H9 (cell line): ENCODE results near the gene TET3. TPM values are rescaled to one million over a fixed set of nuclear protein-coding genes. Genes with fewer than 3 reads are reported as not detected.

ENCODE experiments used
- DNase-seq: peaks from one replicate; pipeline ENCODE4 v3.0.0-alpha.2; 2017
- H2AFZ ChIP-seq: one replicate; pipeline ENCODE4 v1.6.1; 2013; ENCODE audit warnings: mild to moderate bottlenecking, low read length, control low read depth, moderate library complexity
- H2AK5ac ChIP-seq: 2 replicates; pipeline ENCODE4 v1.6.1; 2013; ENCODE audit warnings: low read length, control low read depth, mixed read lengths; ENCODE audit not compliant: insufficient read length
- H2BK120ac ChIP-seq: one replicate; pipeline ENCODE4 v1.6.1; 2013; ENCODE audit warnings: low read depth, mild to moderate bottlenecking, low read length, control low read depth, inconsistent platforms; ENCODE audit not compliant: poor library complexity, severe bottlenecking
- H2BK12ac ChIP-seq: 2 replicates; pipeline ENCODE4 v1.6.1; 2013; ENCODE audit warnings: low read length, control low read depth, mixed read lengths, low read depth; ENCODE audit not compliant: insufficient read length
- H2BK15ac ChIP-seq: 2 replicates; pipeline ENCODE4 v1.6.1; 2013; ENCODE audit warnings: low read depth, low read length, control low read depth
- H2BK20ac ChIP-seq: one replicate; pipeline ENCODE4 v1.6.1; 2013; ENCODE audit warnings: low read depth, mild to moderate bottlenecking, low read length, control low read depth, inconsistent platforms; ENCODE audit not compliant: poor library complexity, severe bottlenecking
- H2BK5ac ChIP-seq: 2 replicates; pipeline ENCODE4 v1.6.1; 2013; ENCODE audit warnings: low read length, control low read depth, mixed read lengths; ENCODE audit not compliant: insufficient read length
- H3K14ac ChIP-seq: 2 replicates; pipeline ENCODE4 v1.6.1; 2013; ENCODE audit warnings: low read length, control low read depth; ENCODE audit not compliant: insufficient read depth
- H3K18ac ChIP-seq: 2 replicates; pipeline ENCODE4 v1.6.1; 2013; ENCODE audit warnings: low read depth, mild to moderate bottlenecking, mixed read lengths, low read length, control low read depth; ENCODE audit not compliant: insufficient read length
- H3K23ac ChIP-seq: 2 replicates; pipeline ENCODE4 v1.6.1; 2013; ENCODE audit warnings: low read length, control low read depth, mixed read lengths, low read depth; ENCODE audit not compliant: insufficient read length
- H3K23me2 ChIP-seq: 2 replicates; pipeline ENCODE4 v1.6.1; 2013; ENCODE audit warnings: low read depth, mild to moderate bottlenecking, mixed read lengths, low read length, control low read depth; ENCODE audit not compliant: insufficient read length, poor library complexity, severe bottlenecking
- H3K27ac ChIP-seq: 2 replicates; pipeline ENCODE4 v1.5.1; 2013; ENCODE audit warnings: low read length, control low read depth, mixed read lengths, low read depth; ENCODE audit not compliant: insufficient read length
- H3K27me3 ChIP-seq: 2 replicates; pipeline ENCODE4 v1.6.1; 2013; ENCODE audit warnings: low read length, control low read depth, inconsistent platforms; ENCODE audit not compliant: insufficient read depth
- H3K4ac ChIP-seq: 2 replicates; pipeline ENCODE4 v1.6.1; 2013; ENCODE audit warnings: low read depth, mild to moderate bottlenecking, control low read depth, inconsistent platforms, low read length, moderate library complexity
- H3K4me1 ChIP-seq: 2 replicates; pipeline ENCODE4 v1.6.1; 2013; ENCODE audit warnings: low read length, control low read depth, inconsistent platforms; ENCODE audit not compliant: insufficient read depth
- H3K4me2 ChIP-seq: 2 replicates; pipeline ENCODE4 v1.6.1; 2013; ENCODE audit warnings: low read length, control low read depth, mixed read lengths; ENCODE audit not compliant: insufficient read length, insufficient read depth
- H3K56ac ChIP-seq: 2 replicates; pipeline ENCODE4 v1.6.1; 2013; ENCODE audit warnings: low read depth, mild to moderate bottlenecking, mixed read lengths, low read length, control low read depth; ENCODE audit not compliant: insufficient read length
- H3K79me1 ChIP-seq: 2 replicates; pipeline ENCODE4 v1.6.1; 2013; ENCODE audit warnings: low read depth, mild to moderate bottlenecking, moderate library complexity, low read length, control low read depth, inconsistent platforms; ENCODE audit not compliant: insufficient read depth, poor library complexity, severe bottlenecking
- H3K79me2 ChIP-seq: 2 replicates; pipeline ENCODE4 v1.6.1; 2013; ENCODE audit warnings: low read length, control low read depth, inconsistent platforms; ENCODE audit not compliant: insufficient read depth
- H3K9ac ChIP-seq: 2 replicates; pipeline ENCODE4 v1.6.1; 2013; ENCODE audit warnings: low read length, control low read depth, mixed read lengths; ENCODE audit not compliant: insufficient read length; ENCODE audit errors: extremely low read depth
- H3K9me3 ChIP-seq: one replicate; pipeline ENCODE4 v1.6.1; 2013; ENCODE audit warnings: low read depth, low read length, inconsistent platforms; ENCODE audit not compliant: control insufficient read depth
- H3T11ph ChIP-seq: one replicate; pipeline ENCODE4 v1.6.1; 2013; ENCODE audit warnings: mild to moderate bottlenecking, low read length, control low read depth, inconsistent platforms
- H4K20me1 ChIP-seq: one replicate; pipeline ENCODE4 v1.6.1; 2013; ENCODE audit not compliant: control insufficient read depth, insufficient read length, insufficient read depth
- H4K5ac ChIP-seq: 2 replicates; pipeline ENCODE4 v1.6.1; 2013; ENCODE audit warnings: low read depth, mild to moderate bottlenecking, mixed read lengths, low read length, control low read depth; ENCODE audit not compliant: insufficient read length
- H4K8ac ChIP-seq: replicated peaks from 2 replicates; pipeline ENCODE4 v1.6.1; 2013; ENCODE audit warnings: low read length, control low read depth, mixed read lengths, low read depth; ENCODE audit not compliant: insufficient read length
- H4K91ac ChIP-seq: 2 replicates; pipeline ENCODE4 v1.6.1; 2013; ENCODE audit warnings: low read depth, mild to moderate bottlenecking, moderate library complexity, mixed read lengths, low read length, control low read depth; ENCODE audit not compliant: insufficient read length
- H3K27ac Mint-ChIP-seq, 3 experiments: 2 replicates in 2 of 3; 3 replicates in 1 of 3; pipeline ENCODE4 v1.8.0; 2020 to 2021; ENCODE audit warnings: mixed read lengths in 3 of 3, mild to moderate bottlenecking in 1 of 3, moderate library complexity in 1 of 3
- H3K27me3 Mint-ChIP-seq: 2 replicates; pipeline ENCODE4 v1.8.0; 2021; ENCODE audit warnings: low read depth, mild to moderate bottlenecking, moderate library complexity, mixed read lengths
- H3K36me3 Mint-ChIP-seq, 3 experiments: 2 replicates in 2 of 3; 3 replicates in 1 of 3; pipeline ENCODE4 v1.8.0; 2020 to 2021; ENCODE audit warnings: low read depth in 3 of 3, mixed read lengths in 3 of 3; ENCODE audit not compliant: insufficient read depth in 1 of 3
- H3K4me1 Mint-ChIP-seq, 2 experiments: 2 replicates each; pipeline ENCODE4 v1.8.0; 2020; ENCODE audit warnings: mixed read lengths in 2 of 2
- H3K4me3 Mint-ChIP-seq, 2 experiments: 2 replicates in 1 of 2; 3 replicates in 1 of 2; pipeline ENCODE4 v1.8.0; 2020 to 2021; ENCODE audit warnings: mild to moderate bottlenecking in 2 of 2, mixed read lengths in 2 of 2, moderate library complexity in 1 of 2
- H3K9me3 Mint-ChIP-seq, 2 experiments: 2 replicates in 1 of 2; 3 replicates in 1 of 2; pipeline ENCODE4 v1.8.0; 2020; ENCODE audit warnings: mild to moderate bottlenecking in 2 of 2, mixed read lengths in 2 of 2, moderate library complexity in 1 of 2
- whole genome bisulfite sequencing: extraction: QIAGEN DNeasy Blood & Tissue Kit; methylation state at CpG from one replicate; pipeline ENCODE4 v1.1.7; 2013; ENCODE audit warnings: missing lambda C conversion rate, low lambda C conversion rate, mixed read lengths; ENCODE audit not compliant: insufficient read length; ENCODE audit errors: extremely low coverage; 5-methylcytosine and 5-hydroxymethylcytosine counted together
- total RNA-seq: library from RNA; stranded (reverse); gene quantifications from 2 replicates; pipeline ENCODE4 v1.2.1, GENCODE V29; 2021
- TF ChIP-seq, protein P1 (sequence below): fragments of 200-600 bp; sonication (generic); conservative IDR thresholded peaks from 3 replicates; pipeline ENCODE4 v1.8.0; 2021; ENCODE audit warnings: antibody characterized with exemption, mild to moderate bottlenecking

Gene TET3
- total RNA-seq, 1 experiment from 2014 or later: 24.7 TPM

DNA sequence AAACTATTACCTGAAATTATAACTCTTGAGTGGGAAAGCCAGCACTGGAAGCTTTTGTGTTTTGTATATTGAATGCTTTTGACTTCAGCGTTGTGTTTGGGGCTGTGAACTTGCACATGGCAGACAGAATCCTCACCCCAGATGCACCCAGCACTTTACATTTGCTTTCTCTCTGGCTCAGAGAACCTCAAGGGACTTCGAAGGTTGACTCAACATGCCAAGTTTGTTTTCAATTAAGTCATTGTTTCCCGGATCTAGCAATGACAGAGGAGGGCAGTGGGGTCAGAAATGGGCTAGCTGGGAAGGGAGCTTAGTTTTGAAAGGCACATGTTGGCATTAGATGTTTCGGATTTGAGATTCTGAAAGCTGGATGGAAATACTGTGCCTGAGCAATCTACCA is 22.4 kb downstream of the TET3 start:
- no peak overlapping the region for H4K5ac ChIP-seq
- H3T11ph ChIP-seq: no peak overlapping the region
- H2BK5ac ChIP-seq: no peak overlapping the region
- no peaks in the 10 kb centered on the region for H3K27me3 Mint-ChIP-seq
- H3K4me2 ChIP-seq: no peak overlapping the region
- H3K9me3 ChIP-seq: no peaks in the 10 kb centered on the region
- no peak overlapping the region for H2BK12ac ChIP-seq
- H3K79me2 ChIP-seq: peaks cover 7% of the 10 kb centered on the region; the same call in 1 of the 2 replicates
- no peak overlapping the region for H3K18ac ChIP-seq
- no peak for DNase-seq
- peaks cover 4% of the 10 kb centered on the region for H3K79me1 ChIP-seq
- no peaks in the 10 kb centered on the region for H3K27me3 ChIP-seq
- no peak overlapping the region for H2AK5ac ChIP-seq
- H3K9me3 Mint-ChIP-seq: no peaks in the 10 kb centered on the region; a peak in 1 of 5 replicates
- no peaks in the 10 kb centered on the region for H3K23me2 ChIP-seq
- TF ChIP-seq, protein P1, sequence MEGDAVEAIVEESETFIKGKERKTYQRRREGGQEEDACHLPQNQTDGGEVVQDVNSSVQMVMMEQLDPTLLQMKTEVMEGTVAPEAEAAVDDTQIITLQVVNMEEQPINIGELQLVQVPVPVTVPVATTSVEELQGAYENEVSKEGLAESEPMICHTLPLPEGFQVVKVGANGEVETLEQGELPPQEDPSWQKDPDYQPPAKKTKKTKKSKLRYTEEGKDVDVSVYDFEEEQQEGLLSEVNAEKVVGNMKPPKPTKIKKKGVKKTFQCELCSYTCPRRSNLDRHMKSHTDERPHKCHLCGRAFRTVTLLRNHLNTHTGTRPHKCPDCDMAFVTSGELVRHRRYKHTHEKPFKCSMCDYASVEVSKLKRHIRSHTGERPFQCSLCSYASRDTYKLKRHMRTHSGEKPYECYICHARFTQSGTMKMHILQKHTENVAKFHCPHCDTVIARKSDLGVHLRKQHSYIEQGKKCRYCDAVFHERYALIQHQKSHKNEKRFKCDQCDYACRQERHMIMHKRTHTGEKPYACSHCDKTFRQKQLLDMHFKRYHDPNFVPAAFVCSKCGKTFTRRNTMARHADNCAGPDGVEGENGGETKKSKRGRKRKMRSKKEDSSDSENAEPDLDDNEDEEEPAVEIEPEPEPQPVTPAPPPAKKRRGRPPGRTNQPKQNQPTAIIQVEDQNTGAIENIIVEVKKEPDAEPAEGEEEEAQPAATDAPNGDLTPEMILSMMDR: no peak
- no peak overlapping the region for H3K27ac ChIP-seq
- no peak overlapping the region for H3K14ac ChIP-seq
- peaks cover 67 to 69% of the 10 kb centered on the region in 2 experiments for H3K4me1 Mint-ChIP-seq
- no CpG with 5 or more reads among the region's 4 CpGs for WGBS
- H2BK120ac ChIP-seq: no peak overlapping the region
- H3K27ac Mint-ChIP-seq: peak overlapping the region in 1 of 3 experiments; percentile 71; a peak in 1 of 7 replicates
- no peak overlapping the region for H2BK20ac ChIP-seq
- no peak overlapping the region for H3K4ac ChIP-seq
- no peak overlapping the region for H4K8ac ChIP-seq
- no peak overlapping the region for H2AFZ ChIP-seq
- peaks cover 10% of the 10 kb centered on the region; the same call in 1 of the 2 replicates for H3K4me1 ChIP-seq
- H2BK15ac ChIP-seq: no peak overlapping the region
- no peak overlapping the region for H3K23ac ChIP-seq
- H3K4me3 Mint-ChIP-seq: no peak overlapping the region; a peak in 1 of 5 replicates
- no peak overlapping the region for H3K56ac ChIP-seq
- H3K36me3 Mint-ChIP-seq: peaks cover 5 to 19% (median 9%) of the 10 kb centered on the region in 3 experiments
- H4K20me1 ChIP-seq: no peaks in the 10 kb centered on the region
- no peak overlapping the region for H4K91ac ChIP-seq
- no peak overlapping the region for H3K9ac ChIP-seq
